ENCODE measurements around the gene STUB1. TPM values are rescaled to one million over a fixed set of nuclear protein-coding genes. Genes with fewer than 3 reads are reported as not detected.

The STUB1 gene
- total RNA-seq, 1 donor from 2014 or later: 99.3 TPM

DNA sequence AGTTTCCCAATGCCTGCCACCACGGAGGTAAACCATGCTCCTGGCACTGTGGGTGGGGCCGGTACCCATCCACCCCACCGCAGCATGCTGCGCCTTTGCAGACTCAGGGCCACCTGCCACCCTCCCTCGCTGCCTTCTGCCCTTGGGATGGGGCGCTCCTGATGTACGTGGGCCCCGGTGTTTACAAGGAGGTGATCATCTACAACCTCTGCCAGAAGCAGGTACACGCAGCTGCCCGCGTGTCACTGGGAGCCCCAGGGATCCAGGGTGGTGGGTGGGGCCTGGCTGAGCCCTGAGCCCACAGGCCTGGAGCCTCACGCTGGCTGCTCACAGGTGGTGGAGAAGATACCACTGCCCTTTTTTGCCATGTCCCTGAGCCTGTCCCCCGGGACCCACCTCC lies 13.6 kb upstream of the STUB1 start:
- H3K4me1 Mint-ChIP-seq: peaks cover 4% of the 10 kb centered on the region
- no peak overlapping the region for H3K4me3 Mint-ChIP-seq
- no peak overlapping the region for H3K27ac Mint-ChIP-seq (ENCODE audit: unreplicated experiment)
- H3K36me3 Mint-ChIP-seq (ENCODE audit: low read depth): no peaks in the 10 kb centered on the region
- TF ChIP-seq, protein P1, sequence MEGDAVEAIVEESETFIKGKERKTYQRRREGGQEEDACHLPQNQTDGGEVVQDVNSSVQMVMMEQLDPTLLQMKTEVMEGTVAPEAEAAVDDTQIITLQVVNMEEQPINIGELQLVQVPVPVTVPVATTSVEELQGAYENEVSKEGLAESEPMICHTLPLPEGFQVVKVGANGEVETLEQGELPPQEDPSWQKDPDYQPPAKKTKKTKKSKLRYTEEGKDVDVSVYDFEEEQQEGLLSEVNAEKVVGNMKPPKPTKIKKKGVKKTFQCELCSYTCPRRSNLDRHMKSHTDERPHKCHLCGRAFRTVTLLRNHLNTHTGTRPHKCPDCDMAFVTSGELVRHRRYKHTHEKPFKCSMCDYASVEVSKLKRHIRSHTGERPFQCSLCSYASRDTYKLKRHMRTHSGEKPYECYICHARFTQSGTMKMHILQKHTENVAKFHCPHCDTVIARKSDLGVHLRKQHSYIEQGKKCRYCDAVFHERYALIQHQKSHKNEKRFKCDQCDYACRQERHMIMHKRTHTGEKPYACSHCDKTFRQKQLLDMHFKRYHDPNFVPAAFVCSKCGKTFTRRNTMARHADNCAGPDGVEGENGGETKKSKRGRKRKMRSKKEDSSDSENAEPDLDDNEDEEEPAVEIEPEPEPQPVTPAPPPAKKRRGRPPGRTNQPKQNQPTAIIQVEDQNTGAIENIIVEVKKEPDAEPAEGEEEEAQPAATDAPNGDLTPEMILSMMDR (conservative IDR thresholded peaks at IDR 0.05): no peak
- no peak for DNase-seq (ENCODE audit: low read depth, low spot score)
- no peaks in the 10 kb centered on the region for H3K9me3 Mint-ChIP-seq
- no peaks in the 10 kb centered on the region for H3K27me3 Mint-ChIP-seq (ENCODE audit: low read depth)

DNA sequence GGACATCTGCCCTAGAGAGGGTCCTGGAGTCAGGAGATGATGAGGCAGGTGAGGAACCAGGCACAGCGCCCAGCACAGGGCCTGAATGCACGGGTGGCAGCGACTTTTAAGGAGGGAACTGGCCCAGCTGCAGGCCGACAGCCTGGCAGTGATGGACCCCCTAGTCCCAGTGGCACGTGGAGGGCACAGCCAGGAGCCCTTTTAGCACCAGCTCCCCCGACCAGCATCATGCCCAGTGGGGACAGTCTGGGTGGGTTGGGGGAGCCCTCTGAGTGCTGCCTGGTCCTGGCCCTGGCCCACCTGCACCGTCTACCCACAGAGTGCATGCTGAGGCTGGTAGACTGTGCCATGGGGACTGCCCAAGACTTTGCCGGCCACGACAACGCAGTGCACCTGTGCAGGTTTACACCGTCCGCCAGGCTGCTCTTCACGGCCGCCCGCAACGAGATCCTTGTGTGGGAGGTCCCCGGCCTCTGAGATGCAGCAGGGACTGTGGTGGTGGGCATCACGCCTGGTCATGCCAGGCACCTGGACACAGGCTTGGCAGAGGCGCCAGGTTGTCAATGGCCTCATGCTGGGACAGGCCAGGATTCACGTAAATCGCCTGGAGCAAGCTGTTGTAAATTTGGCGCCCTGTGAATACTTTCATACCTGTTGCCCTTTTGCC lies 13.0 kb upstream of the STUB1 start:
- peak overlapping the region; percentile 95 for H3K27ac Mint-ChIP-seq (ENCODE audit: unreplicated experiment)
- peaks cover 4% of the 10 kb centered on the region for H3K4me1 Mint-ChIP-seq
- H3K9me3 Mint-ChIP-seq: no peaks in the 10 kb centered on the region

DNA sequence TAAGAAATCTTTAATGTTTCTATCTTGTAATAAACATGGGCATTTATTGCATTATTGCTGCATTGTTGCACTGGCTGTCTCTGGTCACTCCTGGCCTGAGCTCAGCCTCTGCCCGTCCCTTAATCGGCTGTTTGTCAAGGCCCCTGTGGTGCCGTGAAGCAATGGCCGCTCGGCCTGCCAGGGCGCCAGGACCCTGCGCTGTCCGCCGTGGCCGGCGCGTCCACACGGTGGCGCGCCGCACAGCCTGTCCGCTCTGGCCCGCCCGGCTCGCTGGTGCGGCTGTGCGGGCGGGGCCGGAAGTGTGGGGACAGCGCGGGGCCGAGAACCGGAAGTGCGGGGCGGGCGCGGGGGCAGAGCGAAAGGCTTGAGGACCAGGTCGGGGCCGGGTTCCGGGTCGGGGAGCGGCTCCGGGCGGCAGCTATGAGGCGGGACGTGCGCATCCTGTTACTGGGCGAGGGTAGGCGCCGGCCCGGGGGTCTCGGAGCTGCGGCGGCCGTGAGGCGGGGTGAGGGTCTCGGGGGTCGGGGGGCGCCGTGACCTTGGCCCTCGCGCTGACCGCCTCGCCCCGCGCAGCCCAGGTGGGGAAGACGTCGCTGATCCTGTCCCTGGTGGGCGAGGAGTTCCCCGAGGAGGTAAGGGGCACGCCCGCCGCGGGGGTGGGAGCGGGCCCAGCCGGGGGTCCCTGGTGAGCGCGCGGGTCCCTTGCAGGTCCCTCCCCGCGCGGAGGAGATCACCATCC lies 12.3 kb upstream of the STUB1 start, which contains the start of gene RHOT2:
TSS of gene RHOT2 (plus strand) at position 353 of the 739 bp plus-strand sequence. CDS start at position 421, 68 bp downstream.
- Mint-ChIP-seq H3K9me3 (no peaks in the 10 kb centered on the region), H3K36me3 (ENCODE audit: low read depth) (no peaks in the 10 kb centered on the region), H3K4me1 (peaks cover 4% of the 10 kb centered on the region), H3K4me3 (peak within 1 kb of the TSS; percentile 84), H3K27ac (ENCODE audit: unreplicated experiment) (peak within 1 kb of the TSS; percentile 95), H3K27me3 (ENCODE audit: low read depth) (no peaks in the 10 kb centered on the region)
- TF ChIP-seq, protein P1 (conservative IDR thresholded peaks at IDR 0.05): peak; percentile 84
- DNase-seq (ENCODE audit: low read depth, low spot score): peak; percentile 90

More for the DNA sequence above, 13.0 kb upstream of the STUB1 start:
- no peak for DNase-seq (ENCODE audit: low read depth, low spot score)
- Mint-ChIP-seq H3K4me3 (peak overlapping the region; percentile 54), H3K36me3 (ENCODE audit: low read depth) (no peaks in the 10 kb centered on the region), H3K27me3 (ENCODE audit: low read depth) (no peaks in the 10 kb centered on the region)
- TF ChIP-seq, protein P1 (conservative IDR thresholded peaks at IDR 0.05): no peak

DNA sequence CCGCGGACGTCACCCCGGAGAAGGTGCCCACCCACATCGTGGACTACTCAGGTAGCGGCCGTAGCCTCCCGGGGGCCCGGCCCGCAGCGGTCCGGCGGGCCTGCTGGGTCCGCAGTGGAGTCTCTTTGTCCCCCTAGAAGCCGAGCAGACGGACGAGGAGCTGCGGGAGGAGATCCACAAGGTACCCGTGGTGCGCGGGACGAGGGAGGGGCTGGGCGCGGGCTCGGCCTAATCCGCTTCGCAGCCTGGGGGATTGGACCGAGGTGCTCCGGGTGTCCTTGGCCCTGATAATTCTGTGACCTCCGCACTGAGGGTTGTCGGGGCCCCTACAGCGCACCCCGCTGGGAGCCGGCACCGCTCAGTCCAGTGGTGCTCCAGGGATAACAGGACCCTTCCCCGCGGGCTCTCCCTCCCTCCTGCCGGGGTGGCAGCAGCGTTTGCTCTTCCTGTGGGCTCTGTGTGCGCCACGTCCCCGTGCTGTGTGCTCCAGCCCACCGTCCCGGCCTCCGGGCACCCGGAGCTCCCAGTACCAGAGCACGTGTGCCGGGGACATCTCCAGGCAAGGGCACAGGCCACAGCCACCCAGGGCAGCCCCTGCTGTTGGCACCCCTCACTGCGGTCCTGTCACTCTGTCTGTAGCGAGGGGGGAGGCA lies 11.6 kb upstream of the STUB1 start:
- Mint-ChIP-seq H3K27ac (ENCODE audit: unreplicated experiment) (no peak overlapping the region), H3K4me1 (peaks cover 4% of the 10 kb centered on the region), H3K36me3 (ENCODE audit: low read depth) (no peaks in the 10 kb centered on the region), H3K9me3 (no peaks in the 10 kb centered on the region), H3K4me3 (peak overlapping the region; percentile 84), H3K27me3 (ENCODE audit: low read depth) (no peaks in the 10 kb centered on the region)
- DNase-seq (ENCODE audit: low read depth, low spot score): no peak
- TF ChIP-seq, protein P1 (conservative IDR thresholded peaks at IDR 0.05): no peak

DNA sequence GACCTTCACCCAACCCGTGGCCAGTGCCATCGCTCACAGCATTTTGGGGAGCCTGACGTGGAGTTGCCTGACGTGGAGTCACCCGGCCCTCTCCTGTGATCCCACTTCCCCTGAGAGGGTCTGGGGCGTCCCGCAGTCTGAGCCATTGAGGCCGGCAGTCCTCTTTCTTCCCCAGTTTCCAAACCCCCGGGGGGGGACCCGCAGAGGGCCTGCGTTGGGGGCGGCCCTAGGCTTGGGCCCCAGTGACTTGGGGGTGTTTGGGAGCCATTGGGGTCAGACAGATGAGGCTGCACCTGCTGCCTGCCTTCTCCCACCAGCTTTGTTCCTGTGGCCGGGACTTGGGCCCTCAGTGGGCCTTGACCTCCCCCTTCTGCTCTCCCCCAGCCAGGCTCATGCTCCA lies 10.5 kb upstream of the STUB1 start:
- Mint-ChIP-seq H3K9me3 (no peaks in the 10 kb centered on the region), H3K36me3 (ENCODE audit: low read depth) (no peaks in the 10 kb centered on the region), H3K27me3 (ENCODE audit: low read depth) (peaks cover under 1% of the 10 kb centered on the region), H3K4me1 (peaks cover 4% of the 10 kb centered on the region), H3K4me3 (peak overlapping the region; percentile 84), H3K27ac (ENCODE audit: unreplicated experiment) (no peak overlapping the region)
- no peak for DNase-seq (ENCODE audit: low read depth, low spot score)
- TF ChIP-seq, protein P1 (conservative IDR thresholded peaks at IDR 0.05): no peak

Measured in neural crest cell (in vitro differentiated cells).